GM19452 (cell line): Measurements from ENCODE around the gene IBTK.

Source experiments
- ATAC-seq: cut with Tn5 transposase; IDR thresholded peaks from one replicate; pipeline ENCODE4 v1.9.1; 2021; ENCODE audit not compliant: unreplicated experiment

Gene IBTK

DNA sequence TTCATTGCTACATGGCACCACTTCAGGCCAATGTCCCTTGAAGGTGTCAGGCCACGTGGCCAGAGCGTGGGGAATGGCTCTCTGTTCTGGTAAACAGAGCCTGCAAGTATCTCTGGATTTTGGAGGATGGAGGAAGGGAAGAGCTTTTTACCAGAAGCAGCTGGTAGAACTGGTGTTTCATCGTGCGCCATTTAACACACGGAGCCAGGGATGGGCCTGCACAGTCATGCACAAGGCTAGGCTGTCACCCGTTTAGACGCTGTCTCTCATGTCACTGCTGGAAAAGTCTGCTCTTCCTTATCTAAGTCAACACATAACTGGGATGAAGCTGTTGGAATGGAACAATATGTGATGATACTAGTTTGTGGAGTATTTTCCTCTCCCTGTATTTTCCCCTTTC, 123.9 kb downstream of the IBTK start:
- ATAC-seq: no peak
